Hematopoietic multipotent progenitor cell treated with erythropoietin and hydrocortisone succinate and interleukin-3 and kit ligand, for 17 days (in vitro differentiated cells): Measurements from ENCODE around the gene ACTN4.
"Not testable (repeated sequence)": the region's sequence is repeated elsewhere in the genome, so short reads cannot be mapped to it uniquely, and the experiment has no call there.

Source experiments
- DNase-seq: peaks from one replicate; pipeline ENCODE4 v3.0.0-alpha.2; 2015; ENCODE audit warnings: low spot score

Gene ACTN4

DNA sequence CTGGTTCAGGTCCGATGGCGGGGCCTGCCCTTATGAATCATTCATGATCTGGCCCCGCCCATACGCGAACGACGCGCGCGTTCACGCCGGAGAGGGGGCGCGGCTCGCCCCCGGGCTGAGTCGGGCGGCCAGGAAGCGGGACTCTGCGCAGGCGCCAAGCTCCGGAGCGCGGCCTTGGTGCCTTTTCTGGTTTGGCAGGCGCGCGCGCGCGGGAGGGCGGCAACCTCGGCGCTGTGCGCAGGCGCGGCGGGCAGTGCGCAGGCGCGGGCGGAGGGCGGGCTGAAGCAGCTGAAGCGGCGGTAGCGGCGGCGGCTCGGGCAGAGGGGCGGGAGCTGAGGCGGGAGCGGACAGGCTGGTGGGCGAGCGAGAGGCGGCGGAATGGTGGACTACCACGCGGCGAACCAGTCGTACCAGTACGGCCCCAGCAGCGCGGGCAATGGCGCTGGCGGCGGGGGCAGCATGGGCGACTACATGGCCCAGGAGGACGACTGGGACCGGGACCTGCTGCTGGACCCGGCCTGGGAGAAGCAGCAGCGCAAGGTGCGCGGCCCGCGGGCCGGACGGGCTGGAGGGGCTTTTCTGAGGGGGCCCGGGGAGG, at the start of gene ACTN4:
ACTN4 (plus strand) TSS at position 282 of the 598 bp plus-strand sequence; CDS start at position 379, 97 bp downstream.
- peak; percentile 99 for DNase-seq

DNA sequence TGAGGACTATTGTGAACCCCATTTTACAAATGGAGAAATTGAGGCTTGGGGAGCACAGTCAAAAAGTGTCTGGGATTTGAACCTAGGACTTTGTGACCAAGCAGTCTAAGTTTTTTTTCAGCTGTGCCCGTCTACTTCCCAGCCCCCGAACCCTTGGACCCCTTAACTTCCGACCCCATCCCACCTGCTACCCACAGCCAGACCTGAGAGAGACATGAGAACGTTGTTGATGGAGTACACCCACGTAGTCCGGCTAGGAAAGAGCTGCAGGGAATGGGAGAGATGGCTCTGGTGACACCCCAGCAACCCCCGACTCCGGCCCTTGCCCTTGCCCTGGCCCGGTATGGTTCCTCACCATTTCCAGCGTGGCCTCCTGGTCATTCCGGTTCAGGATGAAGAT, 47.7 kb upstream of the ACTN4 start:
- DNase-seq: no peak

DNA sequence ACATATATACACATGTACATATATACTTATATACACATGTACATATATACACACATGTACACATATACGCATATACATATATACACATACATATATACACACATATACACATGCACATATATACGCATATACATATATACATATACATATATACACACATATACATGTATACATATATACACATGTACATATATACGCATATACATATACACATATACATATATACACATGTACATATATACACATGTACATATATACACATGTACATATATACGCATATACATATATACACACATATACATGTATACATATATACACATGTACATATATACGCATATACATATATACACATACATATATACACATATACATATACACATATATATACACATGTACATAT, 44.6 kb upstream of the ACTN4 start:
- not testable (repeated sequence) for DNase-seq

DNA sequence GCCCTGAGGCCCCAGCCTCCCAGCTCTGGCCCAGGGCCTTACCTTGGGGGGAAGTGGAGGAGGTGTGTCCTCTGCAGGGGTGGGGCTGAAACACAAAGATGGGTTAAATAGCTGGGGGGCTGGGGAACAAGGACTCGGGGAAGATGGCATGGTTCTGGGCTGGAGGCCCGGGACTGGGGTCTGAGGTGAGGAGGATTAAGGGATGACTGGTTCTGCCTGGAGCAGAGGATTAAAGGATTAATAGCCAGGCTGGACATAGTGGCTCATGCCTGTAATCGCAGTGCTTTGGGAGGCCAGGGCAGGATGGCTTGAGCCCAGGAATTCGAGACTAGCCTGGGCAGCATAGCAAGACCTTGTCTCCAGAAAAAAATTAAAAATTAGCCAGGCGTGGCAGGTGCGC, 41.3 kb upstream of the ACTN4 start:
- no peak for DNase-seq

DNA sequence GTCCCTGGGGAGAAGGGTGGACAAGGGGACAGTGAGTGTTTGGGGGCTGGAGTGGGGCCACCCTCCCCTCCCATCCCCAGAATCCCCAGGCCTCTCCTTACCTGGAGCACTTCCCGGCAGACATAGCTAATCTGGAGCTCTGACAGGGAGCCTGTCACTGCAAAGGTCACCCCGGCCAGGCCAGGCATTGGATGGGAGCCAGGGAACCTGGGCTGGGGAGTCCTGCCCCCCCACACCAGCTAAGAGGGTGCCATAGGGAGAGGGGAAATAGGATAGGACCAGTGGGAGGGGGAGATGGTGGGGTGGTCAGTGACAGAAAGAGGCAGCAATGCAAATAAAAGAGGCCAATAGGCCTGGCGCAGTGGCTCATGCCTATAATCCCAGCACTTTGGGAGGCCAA, 33.2 kb upstream of the ACTN4 start:
- DNase-seq: no peak

DNA sequence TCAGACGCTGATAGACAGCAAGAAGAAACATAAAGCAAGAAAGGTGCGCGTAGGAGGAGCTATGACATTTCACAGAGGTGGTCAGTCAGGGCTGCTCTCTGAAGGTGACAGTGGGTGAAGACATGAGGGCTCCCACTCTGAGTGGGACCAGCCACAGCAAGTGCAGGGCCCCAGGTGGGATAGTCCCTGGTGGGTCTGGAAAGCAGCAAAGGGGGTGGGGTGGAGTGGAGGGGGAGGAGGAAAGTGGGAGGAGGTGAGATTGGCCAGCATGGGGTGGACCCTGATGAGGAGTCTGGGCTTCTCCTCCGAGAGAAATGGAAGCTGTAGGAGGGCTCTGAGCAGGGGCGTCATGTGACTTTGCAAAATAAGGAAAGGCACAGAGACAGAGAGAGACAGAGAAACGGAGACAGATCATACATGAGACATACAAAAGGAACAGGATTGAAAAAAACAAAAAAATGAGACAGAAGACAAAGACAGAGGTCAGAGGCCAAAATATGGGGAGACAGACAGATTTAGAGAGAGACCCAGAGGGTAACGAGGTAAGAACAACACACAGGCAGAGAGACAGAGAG, 32.4 kb upstream of the ACTN4 start:
- no peak for DNase-seq

DNA sequence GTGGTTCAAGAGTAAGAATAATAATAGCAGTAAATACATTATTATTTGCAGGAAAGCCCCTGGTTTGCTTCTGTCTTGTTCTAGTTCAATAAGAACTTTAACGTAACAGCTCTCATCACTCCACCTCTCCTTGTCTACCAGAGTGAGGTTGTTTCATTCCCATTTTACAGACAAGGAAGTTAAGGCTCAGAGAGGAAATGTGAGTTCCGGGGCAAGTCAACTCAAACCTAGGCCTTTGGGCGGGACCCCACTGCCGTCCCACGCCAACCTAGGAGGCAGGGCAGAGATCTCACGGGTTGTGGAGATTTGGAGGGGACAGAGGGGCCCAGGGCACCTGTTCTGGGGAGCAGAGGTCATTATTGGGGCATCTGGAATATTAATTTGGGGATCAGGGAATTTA, 31.2 kb upstream of the ACTN4 start:
- no peak for DNase-seq

DNA sequence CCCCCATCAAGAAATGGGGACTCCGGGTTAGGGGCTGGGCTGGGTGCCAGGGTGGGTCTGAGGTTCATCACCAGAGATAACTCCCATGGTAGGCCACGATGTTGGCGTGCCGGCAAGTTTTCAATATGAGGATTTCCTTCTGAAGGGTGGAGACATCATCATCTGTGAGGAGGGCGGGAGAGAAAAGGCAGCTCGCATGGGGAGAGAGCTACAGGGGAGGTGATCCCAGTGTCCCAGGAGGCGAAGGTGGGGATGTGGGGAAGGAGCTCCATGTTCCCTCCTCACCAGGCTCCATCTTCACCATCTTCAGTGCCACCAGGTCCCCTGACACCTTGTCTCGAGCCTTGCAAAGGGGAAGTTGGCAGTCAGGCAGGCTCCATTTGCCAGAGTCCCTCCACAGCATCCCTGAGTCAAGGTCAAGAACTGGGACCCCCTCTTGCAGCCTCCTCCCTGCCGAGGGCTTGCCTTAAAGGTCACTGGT, 30.1 kb upstream of the ACTN4 start:
- DNase-seq: no peak

DNA sequence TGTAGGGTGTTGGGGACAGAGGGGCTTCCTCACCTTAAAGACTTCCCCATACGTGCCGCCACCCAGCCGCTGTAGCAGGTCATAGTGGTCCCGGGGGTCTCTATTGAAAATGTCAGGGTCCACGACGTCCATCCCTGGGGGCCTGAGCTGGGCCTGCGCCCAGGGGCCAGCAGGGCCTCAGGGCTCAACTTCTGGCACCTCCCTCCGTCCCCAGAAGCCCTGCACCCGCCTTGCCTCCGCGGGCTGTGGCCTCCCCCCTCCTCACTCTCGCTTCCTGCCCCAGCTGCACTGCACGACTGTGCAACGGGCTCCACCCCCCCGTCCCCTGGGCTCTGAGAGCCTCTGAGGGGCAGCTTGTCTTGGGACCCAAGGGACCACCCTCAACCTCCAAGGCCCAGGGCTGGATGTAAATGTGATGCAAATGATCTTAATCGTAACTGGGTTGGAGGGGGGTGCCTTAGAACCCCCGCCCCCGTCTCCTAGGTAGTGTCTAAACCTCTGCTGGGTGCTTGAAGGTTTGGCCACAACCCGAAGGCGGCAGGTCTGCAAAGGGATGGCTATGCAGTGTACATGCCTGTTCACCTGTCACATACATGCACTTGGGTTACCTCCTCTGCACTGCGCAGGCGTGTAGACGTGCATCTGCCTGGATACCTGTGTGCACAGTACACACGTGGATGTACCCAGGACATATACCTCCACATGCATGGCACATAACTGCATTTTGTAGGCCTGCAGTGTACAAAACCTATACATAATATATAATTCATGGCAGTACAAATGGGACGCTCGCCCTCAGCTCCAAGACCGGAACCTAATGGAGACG, 29.5 kb upstream of the ACTN4 start, which contains the start of gene MAP4K1:
MAP4K1 (minus strand) TSS at position 190 of the 826 bp plus-strand sequence; CDS start at position 132, 58 bp downstream.
- peak; percentile 16 for DNase-seq

DNA sequence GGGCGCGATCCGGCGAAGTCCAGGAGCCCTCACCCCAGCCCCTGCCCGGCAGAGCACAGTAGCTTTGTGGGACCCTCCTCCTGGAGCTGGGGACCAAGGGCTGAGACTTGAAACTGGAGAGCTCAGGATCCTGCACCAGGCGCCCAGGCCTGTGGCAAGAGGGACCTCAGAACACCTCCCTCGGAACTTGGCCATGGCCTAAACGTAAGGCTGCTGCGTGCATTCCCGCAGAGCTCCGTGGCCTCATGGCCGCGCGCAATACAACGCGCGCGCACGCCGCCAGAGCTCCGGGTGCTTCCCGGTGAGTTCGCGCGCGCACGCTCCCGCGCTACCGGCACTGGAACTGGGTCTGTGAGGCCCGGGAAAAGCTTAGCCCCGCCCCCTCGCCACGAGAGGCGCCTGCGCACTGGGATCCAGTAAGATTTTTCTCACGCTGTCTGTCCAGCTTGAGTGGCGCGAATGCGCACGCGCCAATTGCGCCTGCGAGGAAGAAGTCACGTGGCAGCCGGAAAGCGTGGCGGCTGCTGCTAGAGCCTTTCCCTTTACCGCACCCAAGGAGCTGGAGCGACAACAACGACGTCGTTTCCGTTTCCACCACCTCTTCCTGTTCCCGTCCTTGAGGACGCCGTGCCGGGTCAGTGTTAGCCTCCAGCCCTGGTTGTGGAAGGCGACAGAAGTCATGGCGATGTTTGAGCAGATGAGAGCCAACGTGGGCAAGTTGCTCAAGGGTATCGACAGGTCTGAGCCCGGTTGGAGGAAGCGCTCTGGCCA, 28.7 kb upstream of the ACTN4 start, which contains the start of gene EIF3K:
EIF3K (plus strand) TSS at position 599 of the 771 bp plus-strand sequence; CDS start at position 680, 81 bp downstream.
- DNase-seq: peak; percentile 98

DNA sequence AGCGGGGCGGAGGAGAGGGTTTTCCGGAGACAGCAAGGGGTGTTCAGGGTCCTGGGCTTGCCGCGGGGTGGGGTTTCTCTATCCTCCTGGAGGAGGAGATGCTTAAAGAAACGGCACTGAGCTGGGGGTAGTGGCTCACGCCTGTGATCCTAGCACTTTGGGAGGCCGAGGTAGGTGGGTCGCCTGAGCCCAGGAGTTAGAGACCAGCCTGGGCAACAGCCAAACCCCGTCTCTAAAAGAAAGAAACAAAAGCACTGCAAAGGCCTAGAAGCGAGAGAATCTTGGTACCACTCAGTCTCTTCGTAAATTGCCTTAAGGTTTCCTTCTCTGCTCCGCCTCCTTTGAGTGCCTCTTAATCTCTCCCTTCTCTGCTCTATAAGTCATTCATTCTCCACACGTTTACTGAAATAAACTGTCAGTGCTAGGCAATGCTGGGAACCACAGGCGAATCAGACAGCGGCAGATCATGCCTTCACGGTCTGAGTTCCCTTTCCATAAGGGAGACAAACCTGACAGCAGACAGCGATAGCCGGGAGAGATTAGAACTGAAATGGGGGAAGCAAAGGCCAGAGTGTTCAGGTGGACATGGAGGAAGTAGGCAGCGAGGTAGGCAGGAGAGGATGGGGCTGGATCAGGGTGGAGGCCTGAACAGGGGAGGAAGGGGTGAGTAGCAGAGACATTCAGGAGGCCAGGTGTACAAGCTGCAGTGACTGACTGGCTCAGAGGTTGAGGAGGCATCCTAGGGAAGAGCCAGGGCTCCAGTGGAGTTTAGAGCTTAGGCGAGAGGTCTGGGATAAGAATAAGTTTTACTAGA, 27.9 kb upstream of the ACTN4 start:
- no peak for DNase-seq

DNA sequence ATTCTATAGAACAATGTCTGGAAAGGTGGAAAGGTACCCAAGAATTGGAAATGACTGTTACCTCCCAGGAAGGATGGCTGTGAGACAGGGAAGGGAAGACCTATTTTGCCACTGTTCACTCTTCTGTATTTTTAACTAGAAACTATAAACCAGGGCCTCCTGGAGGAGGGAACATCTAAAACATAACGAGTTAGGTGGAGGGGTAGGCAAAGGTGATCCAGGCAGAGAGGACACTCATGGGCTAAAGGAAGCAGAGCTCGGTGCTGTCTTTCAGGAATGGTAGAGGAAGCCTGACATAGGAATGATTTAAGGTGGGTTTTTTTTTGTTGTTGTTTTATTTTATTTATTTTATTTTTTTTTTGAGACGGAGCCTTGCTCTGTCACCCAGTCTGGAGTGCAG, 22.6 kb upstream of the ACTN4 start:
- DNase-seq: no peak

DNA sequence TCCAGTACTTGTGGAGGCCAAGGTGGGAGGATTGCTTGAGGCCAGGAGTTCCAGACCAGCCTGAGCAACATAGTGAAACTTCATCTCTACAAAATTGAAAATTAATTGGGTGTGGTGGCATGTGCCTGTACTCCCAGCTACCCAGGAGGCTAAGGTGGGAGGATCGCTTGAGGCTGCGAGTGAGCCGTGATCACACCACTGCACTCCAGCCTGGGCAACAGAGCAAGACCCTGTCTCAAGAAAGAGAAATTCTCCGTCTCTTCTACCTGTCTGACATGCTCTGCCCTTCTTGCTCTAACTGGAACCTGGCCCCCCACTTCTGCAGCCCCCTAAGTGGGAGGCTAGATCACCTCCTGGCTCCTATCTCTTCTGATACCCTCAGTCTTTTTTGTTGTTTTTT, 21.0 kb upstream of the ACTN4 start:
- no peak for DNase-seq

DNA sequence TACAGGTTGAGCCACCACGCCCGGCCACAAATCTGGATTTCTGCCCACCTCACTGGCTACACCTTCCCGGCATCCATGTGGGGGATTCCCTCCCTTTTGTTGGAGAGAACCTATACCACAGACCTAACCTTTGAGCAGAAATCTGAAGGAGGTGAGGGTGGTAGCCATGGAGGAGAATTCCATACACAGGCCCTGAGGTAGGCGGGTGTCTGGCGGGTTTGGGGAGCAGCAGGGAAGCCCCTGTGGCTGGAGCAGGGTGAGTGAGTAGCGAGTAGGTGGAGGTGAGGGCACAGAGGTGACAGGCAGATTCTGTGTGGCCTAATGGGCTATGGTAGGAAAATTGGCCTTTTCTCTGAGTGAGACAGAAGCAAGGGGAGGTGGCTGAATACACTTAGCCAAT, 17.9 kb upstream of the ACTN4 start:
- no peak for DNase-seq

DNA sequence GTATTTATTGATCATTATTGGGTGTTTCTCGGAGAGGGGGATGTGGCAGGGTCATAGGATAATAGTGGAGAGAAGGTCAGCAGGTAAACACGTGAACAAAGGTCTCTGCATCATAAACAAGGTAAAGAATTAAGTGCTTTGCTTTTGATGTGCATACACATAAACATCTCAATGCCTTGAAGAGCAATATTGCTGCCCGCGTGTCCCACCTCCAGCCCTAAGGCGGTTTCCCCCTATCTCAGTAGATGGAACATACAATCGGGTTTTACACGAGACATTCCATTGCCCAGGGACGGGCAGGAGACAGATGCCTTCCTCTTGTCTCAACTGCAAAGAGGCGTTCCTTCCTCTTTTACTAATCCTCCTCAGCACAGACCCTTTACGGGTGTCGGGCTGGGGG, 16.1 kb upstream of the ACTN4 start:
- DNase-seq: not testable (repeated sequence)

DNA sequence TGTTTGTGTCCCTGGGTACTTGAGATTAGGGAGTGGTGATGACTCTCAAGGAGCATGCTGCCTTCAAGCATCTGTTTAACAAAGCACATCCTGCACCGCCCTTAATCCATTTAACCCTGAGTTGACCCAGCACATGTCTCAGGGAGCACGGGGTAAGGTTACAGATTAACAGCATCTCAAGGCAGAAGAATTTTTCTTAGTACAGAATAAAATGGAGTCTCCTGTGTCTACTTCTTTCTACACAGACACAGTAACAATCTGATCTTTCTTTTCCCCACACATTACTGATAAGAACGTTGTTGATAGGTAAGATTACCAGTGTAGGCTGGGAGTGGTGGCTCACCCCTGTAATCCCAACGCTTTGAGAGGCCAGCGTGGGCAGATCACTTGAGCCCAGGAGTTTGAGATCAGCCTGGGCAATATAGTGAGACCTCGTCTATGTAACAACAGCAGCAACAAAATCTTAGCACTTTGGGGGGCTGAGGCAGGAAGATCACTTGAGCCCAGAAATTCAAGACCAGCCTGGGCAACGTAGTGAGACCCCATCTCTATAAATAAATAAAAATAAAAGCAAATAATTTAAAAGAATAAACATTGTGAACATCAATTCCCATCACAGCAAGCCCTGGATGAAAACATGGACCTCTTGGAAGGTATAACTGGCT, 15.5 kb upstream of the ACTN4 start:
- not testable (repeated sequence) for DNase-seq

DNA sequence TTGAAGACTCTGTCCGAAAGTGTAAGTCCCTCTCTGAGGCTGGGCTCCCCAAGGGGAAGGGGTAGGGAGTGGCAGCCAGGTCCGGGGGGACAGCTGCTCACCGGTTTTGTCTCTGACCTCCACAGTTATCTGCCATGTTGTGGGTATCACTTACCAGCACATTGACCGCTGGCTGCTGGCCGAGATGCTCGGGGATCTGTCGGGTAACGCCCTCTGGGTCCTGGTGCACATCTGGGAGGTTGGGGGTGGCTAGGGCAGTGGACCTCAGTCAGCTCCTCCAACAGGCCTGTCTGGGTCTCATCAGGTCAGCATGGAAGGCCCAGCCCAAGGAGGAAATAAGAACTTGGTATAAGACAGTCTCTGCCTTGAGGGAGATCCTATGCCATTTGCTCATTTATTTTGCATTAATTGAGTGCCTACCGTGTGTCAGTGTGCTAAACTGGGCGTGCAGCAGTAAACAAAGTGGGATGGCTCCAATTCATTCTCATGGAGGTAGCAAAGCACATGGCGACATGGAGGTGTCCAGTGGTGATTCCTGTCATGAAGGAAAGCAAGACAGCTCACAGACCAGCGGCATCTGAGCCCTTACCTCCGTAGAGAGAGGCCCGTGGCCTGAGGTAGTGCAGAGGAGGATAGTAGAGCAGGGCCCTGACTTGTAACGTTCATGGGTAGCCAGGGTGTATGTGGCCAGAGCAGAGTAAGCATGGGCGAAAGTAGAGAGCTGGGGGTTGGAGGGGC, 14.8 kb upstream of the ACTN4 start:
- peak; percentile 36 for DNase-seq

DNA sequence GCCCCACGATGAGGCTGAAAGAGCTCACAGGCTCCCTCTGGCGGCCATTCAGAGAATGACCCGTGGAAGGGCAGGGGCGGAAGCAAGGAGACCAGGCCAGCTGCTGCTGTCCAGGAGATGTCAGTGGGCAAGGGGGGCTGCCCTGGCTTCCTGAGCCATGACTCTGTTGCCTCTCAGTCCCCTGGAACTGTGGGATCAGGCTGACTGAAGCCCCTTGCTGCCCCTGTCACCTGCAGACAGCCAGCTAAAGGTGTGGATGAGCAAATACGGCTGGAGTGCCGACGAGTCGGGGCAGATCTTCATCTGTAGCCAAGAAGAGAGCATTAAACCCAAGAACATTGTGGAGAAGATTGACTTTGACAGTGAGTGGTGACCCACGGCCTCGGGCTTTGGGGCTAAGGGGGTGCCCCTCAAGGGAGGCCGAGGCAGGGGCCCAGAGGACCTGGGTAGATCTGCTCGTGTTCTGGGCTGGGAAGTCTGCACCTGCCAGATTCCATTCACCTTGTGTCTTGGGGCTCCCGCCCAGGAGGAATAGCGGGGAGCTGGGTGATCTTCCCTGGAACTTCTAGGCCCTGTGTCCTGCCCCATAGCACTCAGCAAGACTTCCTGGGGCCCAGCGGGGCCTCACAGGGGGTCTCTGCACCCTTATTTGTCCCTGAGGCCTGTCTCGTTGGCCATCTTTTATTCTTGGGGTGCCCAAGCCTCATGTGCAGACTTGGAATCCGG, 12.5 kb upstream of the ACTN4 start:
- DNase-seq: peak; percentile 86
